ENCODE results near the gene LARP4B. TPM values are rescaled to one million over a fixed set of nuclear protein-coding genes. Genes with fewer than 3 reads are reported as not detected.

LARP4B gene
- total and polyA plus RNA-seq, 2 of the 13 experiments (the other 11 are each of a cell fraction or from before 2014, with no cell fraction given), result 19.5 to 30.2 TPM

GRCh38 chr10:974038-974784, 42.7 kb upstream of the LARP4B start (continued):
- TF ChIP-seq PATZ1 (CRISPR knock-in tag; IDR thresholded peaks at IDR 0.05) (peak; percentile 72), ZNF781 (CRISPR knock-in tag; IDR thresholded peaks at IDR 0.05; ENCODE audit: borderline replicate concordance, not compliant biosample characterization) (no peak), CBX5 (CRISPR knock-in tag; IDR thresholded peaks at IDR 0.05; ENCODE audit: borderline replicate concordance) (no peak), ZNF816 (CRISPR knock-in tag; IDR thresholded peaks at IDR 0.05; ENCODE audit: borderline replicate concordance) (no peak), ONECUT2 (CRISPR knock-in tag; IDR thresholded peaks at IDR 0.05) (no peak), AHR (CRISPR knock-in tag; IDR thresholded peaks at IDR 0.05) (no peak), SOX6 (IDR thresholded peaks at IDR 0.05) (no peak), SOX6 (CRISPR knock-in tag; IDR thresholded peaks at IDR 0.05) (peak; percentile 83), SP4 (CRISPR knock-in tag; IDR thresholded peaks at IDR 0.05) (no peak), ZNF441 (CRISPR knock-in tag; IDR thresholded peaks at IDR 0.05; ENCODE audit: borderline replicate concordance) (peak; percentile 37; the same call in 1 of the 2 replicates), REXO4 (CRISPR knock-in tag; IDR thresholded peaks at IDR 0.05; ENCODE audit: borderline replicate concordance) (no peak), JDP2 (CRISPR knock-in tag; IDR thresholded peaks at IDR 0.05; ENCODE audit: borderline replicate concordance) (no peak), FOXK1 (CRISPR knock-in tag; IDR thresholded peaks at IDR 0.05; ENCODE audit: borderline replicate concordance, low read depth) (peak; percentile 73; the same call in 1 of the 2 replicates), REPIN1 (CRISPR knock-in tag; IDR thresholded peaks at IDR 0.05; ENCODE audit: borderline replicate concordance, low read depth) (peak; percentile 75; the same call in 1 of the 2 replicates), NFE2 (CRISPR knock-in tag; IDR thresholded peaks at IDR 0.05) (peak; percentile 78), HIC2 (CRISPR knock-in tag; IDR thresholded peaks at IDR 0.05; ENCODE audit: low read depth) (no peak), MIXL1 (CRISPR knock-in tag; IDR thresholded peaks at IDR 0.05) (peak; percentile 63; the same call in 1 of the 2 replicates), SALL1 (CRISPR knock-in tag; IDR thresholded peaks at IDR 0.05) (peak; percentile 89), CHD4 (IDR thresholded peaks at IDR 0.05; ENCODE audit: borderline replicate concordance, low read length) (no peak), ZMYM2 (CRISPR knock-in tag; IDR thresholded peaks at IDR 0.05) (no peak), ZNF224 (CRISPR knock-in tag; IDR thresholded peaks at IDR 0.05) (no peak), KDM3A (CRISPR knock-in tag; IDR thresholded peaks at IDR 0.05; ENCODE audit: low read depth) (no peak; the same call in 1 of the 2 replicates), ZNF558 (CRISPR knock-in tag; IDR thresholded peaks at IDR 0.05; ENCODE audit: borderline replicate concordance) (no peak), HDAC1 (CRISPR knock-in tag; IDR thresholded peaks at IDR 0.05) (peak; percentile 79), GRHL1 (CRISPR knock-in tag; conservative IDR thresholded peaks at IDR 0.05) (no peak), KLF15 (CRISPR knock-in tag; IDR thresholded peaks at IDR 0.05; ENCODE audit: borderline replicate concordance) (no peak)
